ENCODE data around the gene DNAJA3. TPM values are rescaled to one million over a fixed set of nuclear protein-coding genes. Genes with fewer than 3 reads are reported as not detected.
A peak's percentile ranks its signal among the peaks of the same experiment; 100 is the strongest.

DNAJA3 gene
- total and polyA plus RNA-seq, 10 of the 15 experiments (the other 5 are each of a cell fraction or from before 2014, with no cell fraction given): 8.4 to 141 (median 60.8) TPM

DNA sequence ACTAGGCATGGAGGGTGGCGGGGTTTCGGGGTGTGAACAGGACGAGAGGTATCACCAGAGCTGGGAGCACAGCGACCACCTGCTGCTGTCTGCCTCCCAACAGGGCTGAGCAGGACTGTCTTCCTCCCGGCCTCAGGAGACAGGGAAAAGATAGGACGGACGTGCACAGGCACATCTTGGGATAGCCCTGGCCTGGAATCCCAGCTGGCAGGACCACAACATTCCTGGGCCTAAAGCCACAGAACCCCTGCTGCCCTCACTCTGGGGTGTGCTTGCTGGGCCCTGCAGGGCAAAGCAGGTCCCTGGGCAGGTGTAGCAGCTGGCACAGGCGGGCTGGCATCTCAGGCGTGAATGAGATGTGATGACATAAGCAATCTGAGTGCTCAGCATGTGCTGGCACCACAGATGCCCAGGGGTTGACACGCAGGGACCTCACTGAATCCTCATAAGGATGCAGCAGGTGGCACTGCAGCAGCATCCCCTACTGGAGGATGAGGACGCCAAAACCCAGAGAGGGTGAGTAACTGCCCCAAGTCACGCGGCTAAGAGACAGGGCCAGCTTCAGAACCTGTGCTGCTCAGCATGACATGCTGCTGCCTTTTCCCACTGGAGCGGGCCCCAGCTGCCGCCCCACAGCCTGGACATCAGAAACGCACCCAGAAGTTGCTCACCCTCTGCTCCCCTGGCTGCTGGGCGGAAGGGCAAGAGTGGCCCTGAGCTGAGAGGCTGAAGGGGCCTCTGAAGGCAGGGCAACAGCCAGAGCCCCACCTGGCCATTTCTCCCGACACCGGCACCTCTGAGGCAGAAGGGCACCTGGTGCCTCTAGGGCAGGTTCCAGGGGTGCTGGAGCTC lies 16.4 kb upstream of the DNAJA3 start:
- no peak overlapping the region for H3K27ac ChIP-seq (ENCODE audit: control insufficient read depth, insufficient read depth)
- DNase-seq (ENCODE audit: low read depth, low spot score) (no peak), FAIRE-seq (no peak), ATAC-seq (no peak)
- ChIA-PET RAD21 (ENCODE audit: unreplicated experiment) (no interaction called here), POLR2A (interaction anchor here (1.0 to 1.4 kb wide), 2 partner anchors 62 to 81 kb away, joined by 3 read pairs; no protein-coding TSS in a partner anchor), SMC1A (ENCODE audit: uncharacterized antibody, unreplicated experiment) (interaction anchor here (0.9 to 1.2 kb wide), 2 partner anchors 10 to 105 kb away, joined by 3 read pairs; no protein-coding TSS in a partner anchor), CTCF (interaction anchor here (0.6 to 1.4 kb wide), 2 partner anchors 51 to 64 kb away, joined by 3 read pairs; no protein-coding TSS in a partner anchor)
- peaks cover 18% of the 10 kb centered on the region for H3K79me2 ChIP-seq (ENCODE audit: control insufficient read depth, insufficient read depth, low read length)
- intact Hi-C loops (cut with micrococcal nuclease; ENCODE audit: unreplicated experiment) (no loop called here), in situ Hi-C loops (cut with MboI) (no loop called here)
- H3K9me3 ChIP-seq (replicated peaks; ENCODE audit: control insufficient read depth, insufficient read depth, low read length): no peaks in the 10 kb centered on the region
- no peak overlapping the region for H3K9ac ChIP-seq (ENCODE audit: control insufficient read depth, insufficient read depth, low read length)
- BruUV-seq (replicated peaks): no TSS peak
- no peak overlapping the region for H3K4me2 ChIP-seq (ENCODE audit: control insufficient read depth, insufficient read depth)
- no peaks in the 10 kb centered on the region for H3K27me3 ChIP-seq (replicated peaks in 1 of 2; ENCODE audit: control insufficient read depth in 2 of 2, insufficient read depth in 2 of 2, low read length in 1 of 2)
- H3K4me3 ChIP-seq: no peak overlapping the region
- peaks cover 26 to 36% of the 10 kb centered on the region in 2 experiments for H3K36me3 ChIP-seq (ENCODE audit: control insufficient read depth in 2 of 2, insufficient read depth in 2 of 2, low read length in 1 of 2)
- no peak for TF ChIP-seq ZNF274 (IDR thresholded peaks at IDR 0.05; ENCODE audit: insufficient read depth, insufficient read length)
- no peak for TF ChIP-seq MYC (IDR thresholded peaks at IDR 0.05; ENCODE audit: insufficient read depth, insufficient read length, insufficient replicate concordance, low read length, severe bottlenecking)
- TF ChIP-seq, protein P1, sequence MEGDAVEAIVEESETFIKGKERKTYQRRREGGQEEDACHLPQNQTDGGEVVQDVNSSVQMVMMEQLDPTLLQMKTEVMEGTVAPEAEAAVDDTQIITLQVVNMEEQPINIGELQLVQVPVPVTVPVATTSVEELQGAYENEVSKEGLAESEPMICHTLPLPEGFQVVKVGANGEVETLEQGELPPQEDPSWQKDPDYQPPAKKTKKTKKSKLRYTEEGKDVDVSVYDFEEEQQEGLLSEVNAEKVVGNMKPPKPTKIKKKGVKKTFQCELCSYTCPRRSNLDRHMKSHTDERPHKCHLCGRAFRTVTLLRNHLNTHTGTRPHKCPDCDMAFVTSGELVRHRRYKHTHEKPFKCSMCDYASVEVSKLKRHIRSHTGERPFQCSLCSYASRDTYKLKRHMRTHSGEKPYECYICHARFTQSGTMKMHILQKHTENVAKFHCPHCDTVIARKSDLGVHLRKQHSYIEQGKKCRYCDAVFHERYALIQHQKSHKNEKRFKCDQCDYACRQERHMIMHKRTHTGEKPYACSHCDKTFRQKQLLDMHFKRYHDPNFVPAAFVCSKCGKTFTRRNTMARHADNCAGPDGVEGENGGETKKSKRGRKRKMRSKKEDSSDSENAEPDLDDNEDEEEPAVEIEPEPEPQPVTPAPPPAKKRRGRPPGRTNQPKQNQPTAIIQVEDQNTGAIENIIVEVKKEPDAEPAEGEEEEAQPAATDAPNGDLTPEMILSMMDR (IDR thresholded peaks at IDR 0.05 in 2 of 3, conservative IDR thresholded peaks at IDR 0.05 in 1 of 3; ENCODE audit: control insufficient read depth in 2 of 3, extremely low read depth in 1 of 3, insufficient read depth in 1 of 3, low read depth in 3 of 3, low read length in 3 of 3): peak in 2 of 3 experiments; percentile 6 to 17; a peak in 2 of 6 replicates
- no peak overlapping the region for H2AFZ ChIP-seq (ENCODE audit: control insufficient read depth, low read depth, low read length)
- H4K20me1 ChIP-seq (ENCODE audit: control insufficient read depth, insufficient read depth): peaks cover 5% of the 10 kb centered on the region
- 94% methylated on average over 19 of the region's 19 CpGs for WGBS (ENCODE audit: insufficient coverage, insufficient replicate concordance, low lambda C conversion rate, missing lambda C conversion rate)
- H3K4me1 ChIP-seq (ENCODE audit: control insufficient read depth, insufficient read depth, low read length): peaks cover 8% of the 10 kb centered on the region

All from GM12878 (cell line).